Measurements from ENCODE around the gene RNF227. TPM values are rescaled to one million over a fixed set of nuclear protein-coding genes. Genes with fewer than 3 reads are reported as not detected.

The RNF227 gene
- total RNA-seq (2013; cell fraction: nucleolus; rRNA removed) = 5.9 and 6.1 TPM in 2 replicates
- total RNA-seq (2014; rRNA removed) = 1.0 and 1.3 TPM in 2 replicates
- total RNA-seq (2014; rRNA removed; fragmentation: Illumina TruSeq; extraction: Trizol) = 1.0 and 1.3 TPM in 2 replicates
- 0.90 and 1.6 TPM in 2 replicates for total RNA-seq (2021)
- 0.88 TPM for polyA plus RNA-seq (2011; ENCODE audit: low read depth)
- 2.8 and 3.5 TPM in 2 replicates for polyA plus RNA-seq (2011; rRNA removed)
- polyA plus RNA-seq (2011; cell fraction: cytosol; rRNA removed) = 6.5 and 7.8 TPM in 2 replicates
- polyA plus RNA-seq (2011; cell fraction: nucleus; rRNA removed) = 2.0 and 2.1 TPM in 2 replicates
- 1.8 and 1.9 TPM in 2 replicates for polyA plus RNA-seq (2012)
- polyA plus RNA-seq (2014; fragmentation: Illumina TruSeq; extraction: Trizol) = 1.1 and 1.5 TPM in 2 replicates
- under 1 TPM; 0.49 to 0.87 TPM for polyA plus RNA-seq (2014; fragmentation: Nextera tagmentation; extraction: Ambion mirVana)
- 1.7 and 5.0 TPM in 2 replicates for polyA plus RNA-seq (2014; rRNA removed)
- 1 to 10 TPM; 1.2 to 2.4 TPM for polyA plus RNA-seq (2016; fragmentation: Nextera tagmentation; extraction: Ambion mirVana)
- polyA minus RNA-seq (2011; rRNA and poly(A)+ RNA removed) = 1.0 and 1.5 TPM in 2 replicates
- polyA minus RNA-seq (2011; cell fraction: cytosol; rRNA and poly(A)+ RNA removed) = 0.67 and 0.94 TPM in 2 replicates
- 0.36 and 0.96 TPM in 2 replicates for polyA minus RNA-seq (2011; cell fraction: nucleus; rRNA and poly(A)+ RNA removed)
- percentile 53 among the genes with signal in this experiment for Bru-seq, nascent RNA
- percentile 43 among the genes with signal in this experiment for BruChase-seq, experiment 1, labeled RNA remaining after a 6-hour chase
- percentile 48 among the genes with signal in this experiment for BruChase-seq, experiment 2, labeled RNA remaining after a 2-hour chase
- long read RNA-seq, experiment 1 = 0 reads
- long read RNA-seq, experiment 2, partial matches to known transcripts = 0 of 1 reads
- long read RNA-seq, experiment 2, other reads (novel, unspliced or antisense) = 0 of 1 reads

DNA sequence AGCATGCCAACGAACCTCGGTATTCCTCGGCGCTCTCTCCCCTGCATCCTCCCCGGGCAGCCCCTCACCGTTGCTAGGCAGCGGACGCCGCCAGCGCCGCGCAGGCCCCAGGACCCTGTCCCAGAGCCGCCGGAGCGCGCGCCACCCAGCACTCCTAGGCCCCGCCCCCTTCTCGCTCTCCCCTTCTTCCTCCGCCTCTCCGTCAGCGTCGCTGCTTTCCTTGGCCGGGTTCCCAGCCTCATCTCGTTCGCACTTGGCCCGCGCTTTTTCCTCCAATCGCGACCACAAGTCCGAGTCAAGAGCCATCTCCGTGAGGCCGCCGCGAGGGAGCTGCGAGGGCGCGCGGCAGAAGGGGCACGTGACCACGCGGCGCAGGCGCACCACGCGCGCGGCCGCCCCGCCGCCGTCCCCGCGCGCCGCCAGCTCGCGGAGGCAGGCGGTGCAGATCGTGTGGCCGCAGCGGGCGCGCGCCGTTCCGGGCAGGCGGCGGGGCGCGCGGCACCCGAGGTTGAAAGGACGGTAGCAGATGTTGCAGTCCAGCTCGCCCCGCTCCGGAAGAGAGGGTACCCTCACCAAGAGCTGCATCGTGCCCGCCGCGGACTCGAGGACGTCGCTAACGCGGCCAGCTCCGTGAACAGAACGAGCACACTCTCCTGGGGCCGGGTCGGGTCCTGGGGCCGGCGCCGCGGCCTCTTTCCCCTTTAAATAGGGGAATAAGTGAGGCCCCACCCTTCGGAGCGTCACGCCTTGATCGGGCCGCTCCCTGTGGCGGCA, at the start of gene RNF227:
Gene RNF227, minus strand, starts transcription at position 679 of the 774 bp plus-strand sequence. Its CDS starts 94 bp downstream, at position 585.
- Histone ChIP-seq H3K9me3 (replicated peaks; ENCODE audit: control insufficient read depth, insufficient read depth, low read length) (no peaks in the 10 kb centered on the region), H3K4me3 (peak within 1 kb of the TSS; percentile 76), H3K4me2 (ENCODE audit: control insufficient read depth, insufficient read depth) (peak within 1 kb of the TSS; percentile 88), H3K79me2 (ENCODE audit: control insufficient read depth, insufficient read depth, low read length) (no peaks in the 10 kb centered on the region), H3K27me3 (replicated peaks in 1 of 2; ENCODE audit: control insufficient read depth in 2 of 2, insufficient read depth in 2 of 2, low read length in 1 of 2) (no peaks in the 10 kb centered on the region), H3K36me3 (ENCODE audit: control insufficient read depth in 2 of 2, insufficient read depth in 2 of 2, low read length in 1 of 2) (peaks cover 4 to 6% of the 10 kb centered on the region in 2 experiments), H3K4me1 (ENCODE audit: control insufficient read depth, insufficient read depth, low read length) (peaks cover 10% of the 10 kb centered on the region), H2AFZ (ENCODE audit: control insufficient read depth, low read depth, low read length) (peak within 1 kb of the TSS; percentile 94), H3K9ac (ENCODE audit: control insufficient read depth, insufficient read depth, low read length) (peak within 1 kb of the TSS; percentile 55; the same call in 1 of the 2 replicates), H4K20me1 (ENCODE audit: control insufficient read depth, insufficient read depth) (no peaks in the 10 kb centered on the region), H3K27ac (ENCODE audit: control insufficient read depth, insufficient read depth) (peak within 1 kb of the TSS; percentile 34)
- RAD21 ChIA-PET (ENCODE audit: unreplicated experiment) = interaction anchor here (0.7 to 6.4 kb wide), 14 partner anchors 14 to 158 kb away, joined by 3 to 75 read pairs (median 4); partner anchors contain the start of genes CNTROB, KCNAB3, KDM6B and TRAPPC1
- WGBS (ENCODE audit: insufficient coverage, insufficient replicate concordance, low lambda C conversion rate, missing lambda C conversion rate) = 5% methylated on average over 81 of the region's 100 CpGs
- FAIRE-seq (peak; percentile 95), ATAC-seq (peak; percentile 87), DNase-seq (ENCODE audit: low read depth, low spot score) (peak; percentile 57)
- intact Hi-C loops (cut with micrococcal nuclease; ENCODE audit: unreplicated experiment) = no loop called here
- POLR2A ChIA-PET = interaction anchor here (0.5 to 4.0 kb wide), 12 partner anchors 11 to 81 kb away, joined by 3 to 27 read pairs (median 4); partner anchors contain the start of genes CNTROB, KCNAB3, NAA38 and TRAPPC1
- CTCF ChIA-PET = interaction anchor here (0.6 to 8.2 kb wide), 16 partner anchors 18 to 172 kb away, joined by 3 to 48 read pairs (median 4); partner anchors contain the start of genes CNTROB, CYB5D1, NAA38 and TRAPPC1
- no TSS peak for BruUV-seq (replicated peaks)
- in situ Hi-C loops (cut with MboI) = no loop called here
- SMC1A ChIA-PET (ENCODE audit: uncharacterized antibody, unreplicated experiment) = interaction anchor here (0.9 to 3.5 kb wide), 7 partner anchors 13 to 141 kb away, joined by 4 to 21 read pairs (median 7); partner anchors contain the start of genes CNTROB and KCNAB3
- TF ChIP-seq SMC3 (IDR thresholded peaks at IDR 0.05; ENCODE audit: borderline replicate concordance, low read length) (no peak), BHLHE40 (IDR thresholded peaks at IDR 0.05; ENCODE audit: borderline replicate concordance in 1 of 2, low read depth in 2 of 2, low read length in 1 of 2) (peak; percentile 78 to 97), MLLT1 (IDR thresholded peaks at IDR 0.05) (peak; percentile 28; the same call in 1 of the 2 replicates), RELB (IDR thresholded peaks at IDR 0.05; ENCODE audit: low read depth) (no peak), TBL1XR1 (IDR thresholded peaks at IDR 0.05; ENCODE audit: low read depth, low read length) (no peak), TCF7 (IDR thresholded peaks at IDR 0.05; ENCODE audit: borderline replicate concordance) (no peak), EP300 (IDR thresholded peaks at IDR 0.05; ENCODE audit: borderline replicate concordance in 1 of 2, control insufficient read depth in 1 of 2, low read depth in 2 of 2, low read length in 2 of 2) (no peak), CBX3 (IDR thresholded peaks at IDR 0.05; ENCODE audit: borderline replicate concordance, low read depth) (no peak), MYB (IDR thresholded peaks at IDR 0.05; ENCODE audit: borderline replicate concordance, low read depth, low read length) (no peak)
- TF ChIP-seq, protein P1, sequence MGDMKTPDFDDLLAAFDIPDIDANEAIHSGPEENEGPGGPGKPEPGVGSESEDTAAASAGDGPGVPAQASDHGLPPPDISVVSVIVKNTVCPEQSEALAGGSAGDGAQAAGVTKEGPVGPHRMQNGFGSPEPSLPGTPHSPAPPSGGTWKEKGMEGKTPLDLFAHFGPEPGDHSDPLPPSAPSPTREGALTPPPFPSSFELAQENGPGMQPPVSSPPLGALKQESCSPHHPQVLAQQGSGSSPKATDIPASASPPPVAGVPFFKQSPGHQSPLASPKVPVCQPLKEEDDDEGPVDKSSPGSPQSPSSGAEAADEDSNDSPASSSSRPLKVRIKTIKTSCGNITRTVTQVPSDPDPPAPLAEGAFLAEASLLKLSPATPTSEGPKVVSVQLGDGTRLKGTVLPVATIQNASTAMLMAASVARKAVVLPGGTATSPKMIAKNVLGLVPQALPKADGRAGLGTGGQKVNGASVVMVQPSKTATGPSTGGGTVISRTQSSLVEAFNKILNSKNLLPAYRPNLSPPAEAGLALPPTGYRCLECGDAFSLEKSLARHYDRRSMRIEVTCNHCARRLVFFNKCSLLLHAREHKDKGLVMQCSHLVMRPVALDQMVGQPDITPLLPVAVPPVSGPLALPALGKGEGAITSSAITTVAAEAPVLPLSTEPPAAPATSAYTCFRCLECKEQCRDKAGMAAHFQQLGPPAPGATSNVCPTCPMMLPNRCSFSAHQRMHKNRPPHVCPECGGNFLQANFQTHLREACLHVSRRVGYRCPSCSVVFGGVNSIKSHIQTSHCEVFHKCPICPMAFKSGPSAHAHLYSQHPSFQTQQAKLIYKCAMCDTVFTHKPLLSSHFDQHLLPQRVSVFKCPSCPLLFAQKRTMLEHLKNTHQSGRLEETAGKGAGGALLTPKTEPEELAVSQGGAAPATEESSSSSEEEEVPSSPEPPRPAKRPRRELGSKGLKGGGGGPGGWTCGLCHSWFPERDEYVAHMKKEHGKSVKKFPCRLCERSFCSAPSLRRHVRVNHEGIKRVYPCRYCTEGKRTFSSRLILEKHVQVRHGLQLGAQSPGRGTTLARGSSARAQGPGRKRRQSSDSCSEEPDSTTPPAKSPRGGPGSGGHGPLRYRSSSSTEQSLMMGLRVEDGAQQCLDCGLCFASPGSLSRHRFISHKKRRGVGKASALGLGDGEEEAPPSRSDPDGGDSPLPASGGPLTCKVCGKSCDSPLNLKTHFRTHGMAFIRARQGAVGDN (IDR thresholded peaks at IDR 0.05) = peak; percentile 97

Measured in GM12878 (cell line).